SK-N-SH (cell line): ENCODE results near the gene LRCH3. TPM values are rescaled to one million over a fixed set of nuclear protein-coding genes. Genes with fewer than 3 reads are reported as not detected.

Source experiments
- CTCF ChIA-PET: fragments of 300-600, 350-600 bp; formaldehyde crosslinking; extraction: SDS; loops from one replicate; lab custom pipeline; 2021; lab: Yijun Ruan, JAX
- POLR2A ChIA-PET: fragments of 350-600 bp; sonication (Branson Sonifier 250); formaldehyde crosslinking; extraction: SDS; loops from one replicate; lab custom pipeline; 2020; ENCODE audit warnings: antibody characterized with exemption, inconsistent platforms; lab: Yijun Ruan, JAX
- DNase-seq: peaks from one replicate; pipeline ENCODE4 v3.0.0; 2012
- H2AFZ ChIP-seq: fragments of 200-600 bp; sonication (generic); 2 replicates; pipeline ENCODE4 v1.8.1; 2016; ENCODE audit warnings: antibody characterized with exemption, mild to moderate bottlenecking, low read depth
- H3F3A ChIP-seq: fragments of 200-600 bp; sonication (generic); replicated peaks from 2 replicates; pipeline ENCODE3; 2016; ENCODE audit warnings: antibody characterized with exemption, mild to moderate bottlenecking; ENCODE audit not compliant: insufficient read depth
- H3K27ac ChIP-seq, 2 experiments: fragments of 200-500 bp in 1 of 2; fragments of 200-600 bp in 1 of 2; sonication (Bioruptor generic) in 1 of 2; sonication (generic), shearing (Covaris generic) in 1 of 2; 2 replicates each; pipeline versions ENCODE4 v1.5.1 to v1.6.1; 2014 to 2016; ENCODE audit warnings: low read depth in 2 of 2, inconsistent platforms in 1 of 2, low read length in 1 of 2, mild to moderate bottlenecking in 1 of 2, mixed read lengths in 1 of 2
- H3K27me3 ChIP-seq: fragments of 200-600 bp; sonication (generic), shearing (Covaris generic); 2 replicates; pipeline ENCODE4 v1.6.1; 2016; ENCODE audit warnings: mixed run types; ENCODE audit not compliant: insufficient read depth
- H3K36me3 ChIP-seq, 2 experiments: fragments of 200-500 bp in 1 of 2; fragments of 200-600 bp in 1 of 2; sonication (Bioruptor generic) in 1 of 2; sonication (generic) in 1 of 2; replicated peaks in 1 of 2; 2 replicates each; pipeline versions ENCODE3 to v1.5.1; 2014 to 2016; ENCODE audit warnings: low read length in 1 of 2, mild to moderate bottlenecking in 1 of 2; ENCODE audit not compliant: insufficient read depth in 2 of 2, control insufficient read depth in 1 of 2
- H3K4me1 ChIP-seq, 2 experiments: fragments of 200-500 bp in 1 of 2; fragments of 200-600 bp in 1 of 2; sonication (Bioruptor generic) in 1 of 2; sonication (generic), shearing (Covaris generic) in 1 of 2; 2 replicates each; pipeline versions ENCODE4 v1.5.1 to v1.6.1; 2014 to 2016; ENCODE audit warnings: low read depth in 1 of 2, low read length in 1 of 2, mixed run types in 1 of 2; ENCODE audit not compliant: insufficient read depth in 2 of 2, control insufficient read depth in 1 of 2
- H3K4me2 ChIP-seq: fragments of 200-600 bp; sonication (generic), shearing (Covaris generic); 2 replicates; pipeline ENCODE4 v1.6.1; 2017; ENCODE audit warnings: mixed run types
- H3K4me3 ChIP-seq, 2 experiments: fragments of 200-500 bp in 1 of 2; fragments of 200-600 bp in 1 of 2; sonication (Bioruptor generic) in 1 of 2; sonication (generic), shearing (Covaris generic) in 1 of 2; 2 replicates each; pipeline versions ENCODE4 v1.5.1 to v1.8.1; 2014 to 2016; ENCODE audit warnings: low read depth in 2 of 2, inconsistent platforms in 1 of 2, low read length in 1 of 2, mild to moderate bottlenecking in 1 of 2, mixed read lengths in 1 of 2, moderate library complexity in 1 of 2
- H3K79me2 ChIP-seq: fragments of 200-600 bp; sonication (generic); 2 replicates; pipeline ENCODE4 v1.8.1; 2017; ENCODE audit warnings: mild to moderate bottlenecking; ENCODE audit not compliant: insufficient read depth
- H3K9ac ChIP-seq: fragments of 200-600 bp; sonication (generic); 2 replicates; pipeline ENCODE4 v1.6.1; 2017; ENCODE audit warnings: mixed run types
- H3K9me2 ChIP-seq: fragments of 200-600 bp; sonication (generic); 2 replicates; pipeline ENCODE4 v1.6.1; 2017; ENCODE audit warnings: mixed run types
- H3K9me3 ChIP-seq: fragments of 200-600 bp; sonication (generic); 2 replicates; pipeline ENCODE4 v1.6.1; 2017; ENCODE audit warnings: mixed run types, mild to moderate bottlenecking, moderate library complexity
- H4K20me1 ChIP-seq: fragments of 200-600 bp; sonication (generic); 2 replicates; pipeline ENCODE4 v1.6.1; 2017; ENCODE audit warnings: mild to moderate bottlenecking, mixed run types; ENCODE audit not compliant: insufficient read depth
- CHD2 ChIP-seq: fragments of 150-350 bp; IDR thresholded peaks from 2 replicates; pipeline ENCODE4 v1.6.1; 2018; ENCODE audit warnings: low read length; ENCODE audit not compliant: partially characterized antibody
- CTCF ChIP-seq: fragments of 200-600 bp; sonication (generic); IDR thresholded peaks from 2 replicates; pipeline ENCODE4 v1.6.1; 2017; ENCODE audit warnings: antibody characterized with exemption, mild to moderate bottlenecking, moderate library complexity
- ELF1 ChIP-seq: IDR thresholded peaks from 2 replicates; pipeline ENCODE4 v1.4.0; 2012
- EP300 ChIP-seq, 2 experiments: IDR thresholded peaks; 2 replicates each; pipeline versions ENCODE4 v1.4.0 to v1.6.1; 2012; ENCODE audit warnings: borderline replicate concordance in 1 of 2, low read depth in 1 of 2, low read length in 1 of 2
- IRF3 ChIP-seq: fragments of 150-350 bp; IDR thresholded peaks from 2 replicates; pipeline ENCODE4 v1.6.1; 2016; ENCODE audit warnings: mild to moderate bottlenecking, low read depth, low read length
- JUND ChIP-seq: IDR thresholded peaks from 2 replicates; pipeline ENCODE4 v1.4.0; 2012
- MEF2A ChIP-seq: IDR thresholded peaks from 2 replicates; pipeline ENCODE4 v1.4.0; 2012; ENCODE audit warnings: low read depth, borderline replicate concordance
- MXI1 ChIP-seq: IDR thresholded peaks from 2 replicates; pipeline ENCODE4 v1.6.1; 2012; ENCODE audit warnings: mild to moderate bottlenecking, low read depth, low read length, improper control_type of control experiment
- NFIC ChIP-seq: IDR thresholded peaks from 2 replicates; pipeline ENCODE4 v1.4.0; 2012; ENCODE audit warnings: borderline replicate concordance
- RFX5 ChIP-seq: IDR thresholded peaks from 2 replicates; pipeline ENCODE4 v1.6.1; 2012; ENCODE audit warnings: mild to moderate bottlenecking, improper control_type of control experiment, low read length
- RXRA ChIP-seq: IDR thresholded peaks from 2 replicates; pipeline ENCODE4 v1.4.0; 2012; ENCODE audit warnings: low read depth, mild to moderate bottlenecking, borderline replicate concordance
- SIN3A ChIP-seq: IDR thresholded peaks from 2 replicates; pipeline ENCODE4 v1.6.1; 2012; ENCODE audit warnings: low read depth, mild to moderate bottlenecking, low read length, moderate library complexity, borderline replicate concordance
- TAF1 ChIP-seq: IDR thresholded peaks from 2 replicates; pipeline ENCODE4 v1.6.1; 2012; ENCODE audit warnings: low read depth, mild to moderate bottlenecking, low read length, moderate library complexity, borderline replicate concordance
- WGBS: methylation state at CpG from one replicate; pipeline ENCODE4 v1.1.6; 2017; ENCODE audit warnings: low lambda C conversion rate; 5-methylcytosine and 5-hydroxymethylcytosine counted together
- polyA plus RNA-seq, 3 experiments: library from polyadenylated mRNA; depleted of rRNA; stranded (reverse); fragments of >200 nt; gene quantifications; 2 replicates each; pipeline ENCODE4 v1.2.3, GENCODE V29; 2012
- TF ChIP-seq, protein P1 (sequence below): IDR thresholded peaks from 2 replicates; pipeline ENCODE4; 2012

LRCH3 gene
- polyA plus RNA-seq, 1 of the 3 experiments (the other 2 are of a cell fraction), result 22.6 TPM

DNA sequence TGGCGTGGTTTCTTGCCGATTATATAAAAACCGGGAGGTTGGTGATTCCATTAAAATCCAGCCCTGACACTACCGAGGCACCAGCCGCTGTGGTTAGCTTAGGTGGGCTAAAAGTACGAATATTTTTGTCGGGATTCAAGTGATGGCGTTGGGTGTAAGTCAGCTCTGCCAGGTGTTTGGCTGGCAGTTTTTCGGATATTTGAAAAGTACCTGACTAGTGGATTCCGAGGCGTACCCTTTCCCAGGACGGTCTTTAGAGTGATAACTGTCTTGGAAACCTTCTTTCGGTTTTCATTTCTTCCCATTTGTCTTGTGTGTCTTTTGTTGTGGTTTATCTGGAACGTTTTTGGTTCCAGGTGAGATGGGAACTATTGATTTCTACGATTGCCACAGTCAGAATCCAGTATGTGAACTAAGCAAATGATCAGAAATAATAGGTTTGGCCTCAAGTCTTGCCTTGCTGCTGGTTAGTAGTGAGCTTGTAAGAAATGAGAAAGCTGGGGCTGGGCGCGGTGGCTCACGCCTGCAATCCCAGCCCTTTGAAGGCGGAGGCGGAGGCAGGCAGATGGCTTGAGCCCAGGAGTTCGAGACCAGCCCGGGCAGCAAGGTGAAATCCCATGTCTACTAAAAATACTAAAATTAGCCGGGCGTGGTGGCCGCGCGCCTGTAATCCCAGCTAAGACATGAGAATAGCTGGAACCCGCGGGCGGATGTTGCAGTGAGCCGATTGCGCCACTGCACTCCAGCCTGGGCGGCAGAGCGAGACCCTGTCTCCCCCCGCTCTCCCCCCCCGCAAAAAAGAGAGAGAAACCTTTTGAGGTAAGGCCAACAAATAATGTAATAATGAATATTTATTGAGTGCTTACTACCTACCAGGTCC is 40.0 kb upstream of the LRCH3 start:
- peaks cover 53% of the 10 kb centered on the region for H3K79me2 ChIP-seq
- ChIA-PET POLR2A (no interaction called here), CTCF (interaction anchor here (1.0 kb wide), 1 partner anchor 8 kb away, joined by 5 read pairs; no protein-coding TSS in a partner anchor)
- H3K4me2 ChIP-seq, result peak overlapping the region; percentile 76
- H3K4me1 ChIP-seq, result peaks cover 0 to 10% of the 10 kb centered on the region in 2 experiments; a peak in 3 of 4 replicates
- no peaks in the 10 kb centered on the region for H3K9me2 ChIP-seq
- no peaks in the 10 kb centered on the region for H3K27me3 ChIP-seq
- no peaks in the 10 kb centered on the region for H3K36me3 ChIP-seq
- H3F3A ChIP-seq, result peaks cover 49% of the 10 kb centered on the region
- peak; percentile 32 for DNase-seq
- H3K9ac ChIP-seq, result peak overlapping the region; percentile 82
- H3K4me3 ChIP-seq, result peak overlapping the region; percentile 75 to 77
- H2AFZ ChIP-seq, result no peak overlapping the region
- H4K20me1 ChIP-seq, result peaks cover 45% of the 10 kb centered on the region
- no peaks in the 10 kb centered on the region for H3K9me3 ChIP-seq
- TF ChIP-seq IRF3, result no peak
- TF ChIP-seq EP300 (IDR thresholded peaks at IDR 0.05; ENCODE audit: borderline replicate concordance in 1 of 2, low read depth in 1 of 2, low read length in 1 of 2), result no peak
- no peak for TF ChIP-seq MXI1
- TF ChIP-seq MEF2A, result no peak
- no peak for TF ChIP-seq CTCF
- no peak for TF ChIP-seq RXRA
- no peak for TF ChIP-seq RFX5
- no peak for TF ChIP-seq SIN3A
- no peak for TF ChIP-seq NFIC
- TF ChIP-seq TAF1, result no peak
- TF ChIP-seq JUND, result no peak
- TF ChIP-seq, protein P1, sequence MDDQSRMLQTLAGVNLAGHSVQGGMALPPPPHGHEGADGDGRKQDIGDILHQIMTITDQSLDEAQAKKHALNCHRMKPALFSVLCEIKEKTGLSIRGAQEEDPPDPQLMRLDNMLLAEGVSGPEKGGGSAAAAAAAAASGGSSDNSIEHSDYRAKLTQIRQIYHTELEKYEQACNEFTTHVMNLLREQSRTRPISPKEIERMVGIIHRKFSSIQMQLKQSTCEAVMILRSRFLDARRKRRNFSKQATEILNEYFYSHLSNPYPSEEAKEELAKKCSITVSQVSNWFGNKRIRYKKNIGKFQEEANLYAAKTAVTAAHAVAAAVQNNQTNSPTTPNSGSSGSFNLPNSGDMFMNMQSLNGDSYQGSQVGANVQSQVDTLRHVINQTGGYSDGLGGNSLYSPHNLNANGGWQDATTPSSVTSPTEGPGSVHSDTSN, result no peak
- no peak for TF ChIP-seq ELF1
- TF ChIP-seq CHD2, result no peak
- WGBS, result 2% methylated on average over 36 of the region's 36 CpGs
- H3K27ac ChIP-seq, result peak overlapping the region; percentile 91 to 94
